DMS53 treated with DMSO at 0.1 percent for 48 hours (cell line): Measurements from ENCODE around the gene PTPN23.

ENCODE experiments used
- DNase-seq: peaks from one replicate; lab custom pipeline; 2025; ENCODE audit not compliant: unreplicated experiment; lab: John Stamatoyannopoulos, UW

PTPN23 gene

GRCh38 chr3:47405820-47406761, 25.3 kb downstream of the PTPN23 start:
- DNase-seq = no peak

GRCh38 chr3:47406762-47407149, 25.9 kb downstream of the PTPN23 start:
- DNase-seq = no peak

- DNase-seq = no peak
Measured at GRCh38 chr3:47407237-47407636, 26.4 kb downstream of the PTPN23 start.

GRCh38 chr3:47407896-47408838, 27.3 kb downstream of the PTPN23 start:
- no peak for DNase-seq

DNA sequence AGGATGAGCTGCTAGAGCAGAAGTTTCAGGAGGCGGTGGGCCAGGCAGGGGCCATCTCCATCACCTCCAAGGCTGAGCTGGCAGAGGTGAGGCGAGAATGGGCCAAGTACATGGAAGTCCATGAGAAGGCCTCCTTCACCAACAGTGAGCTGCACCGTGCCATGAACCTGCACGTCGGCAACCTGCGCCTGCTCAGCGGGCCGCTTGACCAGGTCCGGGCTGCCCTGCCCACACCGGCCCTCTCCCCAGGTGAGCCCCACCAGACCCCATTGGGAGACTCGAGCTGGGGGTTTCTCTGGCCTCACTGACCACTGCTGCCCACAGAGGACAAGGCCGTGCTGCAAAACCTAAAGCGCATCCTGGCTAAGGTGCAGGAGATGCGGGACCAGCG, 28.0 kb downstream of the PTPN23 start:
- no peak for DNase-seq

GRCh38 chr3:47409284-47409683, 28.5 kb downstream of the PTPN23 start:
- DNase-seq = no peak

- DNase-seq = no peak
Measured at GRCh38 chr3:47409688-47410416, 29.0 kb downstream of the PTPN23 start.

DNA sequence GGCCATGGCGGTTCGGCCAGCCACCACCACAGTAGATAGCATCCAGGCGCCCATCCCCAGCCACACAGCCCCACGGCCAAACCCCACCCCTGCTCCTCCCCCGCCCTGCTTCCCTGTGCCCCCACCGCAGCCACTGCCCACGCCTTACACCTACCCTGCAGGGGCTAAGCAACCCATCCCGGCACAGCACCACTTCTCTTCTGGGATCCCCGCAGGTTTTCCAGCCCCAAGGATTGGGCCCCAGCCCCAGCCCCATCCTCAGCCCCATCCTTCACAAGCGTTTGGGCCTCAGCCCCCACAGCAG, 29.5 kb downstream of the PTPN23 start:
- DNase-seq = no peak

- no peak for DNase-seq
Measured at GRCh38 chr3:47410801-47411646, 30.2 kb downstream of the PTPN23 start.

DNA sequence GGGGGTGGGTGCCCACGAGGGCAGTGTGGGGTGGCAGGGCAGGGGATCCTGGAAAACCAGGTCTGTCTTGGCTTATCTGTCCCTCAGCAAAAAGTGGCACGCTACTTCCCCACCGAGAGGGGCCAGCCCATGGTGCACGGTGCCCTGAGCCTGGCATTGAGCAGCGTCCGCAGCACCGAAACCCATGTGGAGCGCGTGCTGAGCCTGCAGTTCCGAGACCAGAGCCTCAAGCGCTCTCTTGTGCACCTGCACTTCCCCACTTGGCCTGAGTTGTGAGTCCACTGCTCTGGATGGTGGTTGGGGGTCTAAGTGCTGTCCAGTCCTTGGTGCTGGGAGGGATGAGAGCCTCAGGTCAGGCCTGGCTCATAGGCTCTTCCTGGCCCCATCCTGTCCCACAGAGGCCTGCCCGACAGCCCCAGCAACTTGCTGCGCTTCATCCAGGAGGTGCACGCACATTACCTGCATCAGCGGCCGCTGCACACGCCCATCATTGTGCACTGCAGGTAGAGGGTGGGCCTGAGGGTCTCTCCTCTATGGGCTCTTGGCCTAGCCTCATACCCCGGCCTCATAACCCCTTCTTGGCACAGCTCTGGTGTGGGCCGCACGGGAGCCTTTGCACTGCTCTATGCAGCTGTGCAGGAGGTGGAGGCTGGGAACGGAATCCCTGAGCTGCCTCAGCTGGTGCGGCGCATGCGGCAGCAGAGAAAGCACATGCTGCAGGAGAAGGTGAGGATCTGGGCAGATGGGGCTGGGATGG, 31.1 kb downstream of the PTPN23 start:
- no peak for DNase-seq

DNA sequence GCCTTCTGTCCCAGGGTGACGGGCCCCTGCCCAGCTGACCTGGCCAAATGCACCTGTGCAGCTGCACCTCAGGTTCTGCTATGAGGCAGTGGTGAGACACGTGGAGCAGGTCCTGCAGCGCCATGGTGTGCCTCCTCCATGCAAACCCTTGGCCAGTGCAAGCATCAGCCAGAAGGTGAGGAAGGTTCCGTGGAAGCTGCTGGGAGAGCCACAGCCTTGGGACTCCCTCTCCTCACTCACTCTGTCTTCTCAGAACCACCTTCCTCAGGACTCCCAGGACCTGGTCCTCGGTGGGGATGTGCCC, 31.6 kb downstream of the PTPN23 start:
- no peak for DNase-seq

DNA sequence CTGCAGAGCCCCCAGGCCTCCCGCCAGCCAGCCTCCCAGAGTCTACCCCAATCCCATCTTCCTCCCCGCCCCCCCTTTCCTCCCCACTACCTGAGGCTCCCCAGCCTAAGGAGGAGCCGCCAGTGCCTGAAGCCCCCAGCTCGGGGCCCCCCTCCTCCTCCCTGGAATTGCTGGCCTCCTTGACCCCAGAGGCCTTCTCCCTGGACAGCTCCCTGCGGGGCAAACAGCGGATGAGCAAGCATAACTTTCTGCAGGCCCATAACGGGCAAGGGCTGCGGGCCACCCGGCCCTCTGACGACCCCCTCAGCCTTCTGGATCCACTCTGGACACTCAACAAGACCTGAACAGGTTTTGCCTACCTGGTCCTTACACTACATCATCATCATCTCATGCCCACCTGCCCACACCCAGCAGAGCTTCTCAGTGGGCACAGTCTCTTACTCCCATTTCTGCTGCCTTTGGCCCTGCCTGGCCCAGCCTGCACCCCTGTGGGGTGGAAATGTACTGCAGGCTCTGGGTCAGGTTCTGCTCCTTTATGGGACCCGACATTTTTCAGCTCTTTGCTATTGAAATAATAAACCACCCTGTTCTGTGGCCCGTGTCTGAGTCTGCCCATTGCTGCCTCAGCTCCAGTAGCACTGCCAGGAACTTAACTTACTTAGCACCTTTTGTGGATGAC, 32.2 kb downstream of the PTPN23 start:
- no peak for DNase-seq

- no peak for DNase-seq
Measured at GRCh38 chr3:47413751-47414150, 32.9 kb downstream of the PTPN23 start.

GRCh38 chr3:47414161-47414564, 33.3 kb downstream of the PTPN23 start:
- no peak for DNase-seq

DNA sequence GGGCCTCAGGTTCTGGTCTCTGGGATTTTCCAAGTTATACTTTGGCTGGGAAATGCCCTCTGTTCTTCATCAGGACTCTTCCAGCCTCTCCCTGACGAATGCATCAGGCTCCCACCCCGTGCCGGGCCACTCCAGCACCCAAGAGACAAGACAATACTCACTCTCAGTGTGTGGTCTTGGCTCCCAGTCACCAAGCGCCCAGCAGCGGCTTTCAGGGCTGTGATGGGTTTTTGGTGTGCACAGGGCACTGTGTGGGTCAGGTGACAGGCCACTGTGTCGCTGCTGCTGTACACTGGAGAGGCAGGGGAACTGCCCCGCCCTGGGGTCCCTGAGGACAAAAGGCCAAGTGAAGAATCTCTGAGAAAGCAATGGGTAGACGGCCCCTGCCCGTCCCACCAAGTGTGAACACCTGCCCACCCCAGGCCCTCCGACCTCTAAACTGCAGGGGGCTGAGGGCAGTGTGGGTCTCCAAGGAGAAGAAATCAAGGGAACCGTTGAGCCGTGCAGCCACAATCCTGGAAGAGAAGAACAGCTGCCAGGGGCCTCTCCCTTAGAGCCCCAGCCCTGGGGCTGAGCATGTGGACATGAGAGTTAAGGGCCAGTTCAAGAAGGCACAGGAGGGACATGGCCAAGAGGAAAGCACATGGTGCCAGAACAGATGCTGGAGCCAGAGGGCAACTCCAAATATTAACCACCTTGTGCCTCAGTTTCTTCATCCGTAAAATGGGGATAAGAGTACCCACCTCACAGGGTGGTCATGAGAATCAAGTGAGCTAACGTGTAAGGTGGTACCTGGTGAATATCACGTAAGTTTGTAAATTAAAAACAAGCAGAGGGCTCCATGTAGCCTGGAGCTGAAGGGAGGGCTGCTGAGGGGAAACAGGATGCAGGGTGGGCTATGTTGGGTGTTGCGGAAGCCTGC, 34.1 kb downstream of the PTPN23 start:
- DNase-seq = no peak

DNA sequence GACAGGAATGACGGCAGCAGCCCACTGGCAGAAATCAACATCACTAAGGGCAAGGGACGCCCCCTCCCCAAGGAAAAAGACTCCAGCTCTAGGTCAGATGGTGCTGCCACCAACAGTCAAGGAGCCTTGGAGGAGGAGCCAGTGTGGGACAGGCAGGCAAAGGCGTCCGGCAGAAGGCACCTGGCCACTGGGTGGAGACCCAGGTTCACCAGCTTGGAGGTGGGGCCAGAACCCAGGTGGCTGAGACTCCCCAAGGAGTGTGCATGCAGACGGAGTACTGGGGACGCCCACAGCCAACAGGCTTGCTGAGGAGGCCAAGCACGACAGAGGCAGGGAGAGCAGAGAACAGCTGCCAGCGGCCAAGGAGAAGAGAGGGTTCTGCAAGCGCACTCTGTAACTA, 35.2 kb downstream of the PTPN23 start:
- DNase-seq = no peak

- no peak for DNase-seq
Measured at GRCh38 chr3:47418167-47419082, 37.6 kb downstream of the PTPN23 start.
